Lower leg skin (tissue), 3 donors: Measurements from ENCODE around the gene FDPS.

Experiments used
- POLR2A ChIP-seq, 2 donors: fragments of 450-650 bp; IDR thresholded peaks; one replicate each; pipeline ENCODE4 v1.6.1; 2016 to 2017; ENCODE audit warnings: antibody characterized with exemption in 2 of 2, mild to moderate bottlenecking in 1 of 2, moderate library complexity in 1 of 2
- TF ChIP-seq, protein P1 (sequence below), 3 donors: fragments of 450-650 bp; IDR thresholded peaks; one replicate each; pipeline ENCODE4 v1.5.1; 2016; ENCODE audit warnings: antibody characterized with exemption in 3 of 3, mild to moderate bottlenecking in 3 of 3, moderate library complexity in 2 of 3

GRCh38 chr1:155313261-155313660 lies 4.6 kb downstream of the FDPS start:
- TF ChIP-seq POLR2A (IDR thresholded peaks at IDR 0.05), result no peak
- TF ChIP-seq, protein P1, sequence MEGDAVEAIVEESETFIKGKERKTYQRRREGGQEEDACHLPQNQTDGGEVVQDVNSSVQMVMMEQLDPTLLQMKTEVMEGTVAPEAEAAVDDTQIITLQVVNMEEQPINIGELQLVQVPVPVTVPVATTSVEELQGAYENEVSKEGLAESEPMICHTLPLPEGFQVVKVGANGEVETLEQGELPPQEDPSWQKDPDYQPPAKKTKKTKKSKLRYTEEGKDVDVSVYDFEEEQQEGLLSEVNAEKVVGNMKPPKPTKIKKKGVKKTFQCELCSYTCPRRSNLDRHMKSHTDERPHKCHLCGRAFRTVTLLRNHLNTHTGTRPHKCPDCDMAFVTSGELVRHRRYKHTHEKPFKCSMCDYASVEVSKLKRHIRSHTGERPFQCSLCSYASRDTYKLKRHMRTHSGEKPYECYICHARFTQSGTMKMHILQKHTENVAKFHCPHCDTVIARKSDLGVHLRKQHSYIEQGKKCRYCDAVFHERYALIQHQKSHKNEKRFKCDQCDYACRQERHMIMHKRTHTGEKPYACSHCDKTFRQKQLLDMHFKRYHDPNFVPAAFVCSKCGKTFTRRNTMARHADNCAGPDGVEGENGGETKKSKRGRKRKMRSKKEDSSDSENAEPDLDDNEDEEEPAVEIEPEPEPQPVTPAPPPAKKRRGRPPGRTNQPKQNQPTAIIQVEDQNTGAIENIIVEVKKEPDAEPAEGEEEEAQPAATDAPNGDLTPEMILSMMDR (IDR thresholded peaks at IDR 0.05), result no peak
